Measurements from ENCODE around the gene LSR. TPM values are rescaled to one million over a fixed set of nuclear protein-coding genes. Genes with fewer than 3 reads are reported as not detected.

The LSR gene
- total RNA-seq, 1 donor from 2014 or later, result 0.83 TPM

DNA sequence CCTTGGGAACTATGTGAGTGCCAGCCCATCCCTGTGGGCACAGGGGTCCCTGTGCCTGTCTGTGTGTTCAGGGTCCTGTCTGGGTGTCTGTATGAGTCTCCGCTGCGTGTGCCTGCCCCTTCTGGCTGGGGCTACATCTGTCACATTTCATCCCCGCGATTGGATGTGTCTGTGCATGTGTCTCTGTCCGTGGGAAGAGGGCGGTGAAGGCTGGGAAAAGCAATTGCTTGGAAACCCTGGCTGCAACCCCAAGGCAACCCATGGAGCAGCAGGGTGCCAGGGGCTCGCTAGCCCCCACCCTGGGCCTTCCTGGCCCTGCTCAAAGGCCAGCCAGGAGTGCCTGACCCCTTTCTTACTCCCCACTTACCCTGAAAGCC is 44.5 kb downstream of the LSR start:
- DNase-seq (ENCODE audit: extremely low spot score, unreplicated experiment), result no peak
- H3K4me1 Mint-ChIP-seq (ENCODE audit: unreplicated experiment), result no peaks in the 10 kb centered on the region
- TF ChIP-seq, protein P1, sequence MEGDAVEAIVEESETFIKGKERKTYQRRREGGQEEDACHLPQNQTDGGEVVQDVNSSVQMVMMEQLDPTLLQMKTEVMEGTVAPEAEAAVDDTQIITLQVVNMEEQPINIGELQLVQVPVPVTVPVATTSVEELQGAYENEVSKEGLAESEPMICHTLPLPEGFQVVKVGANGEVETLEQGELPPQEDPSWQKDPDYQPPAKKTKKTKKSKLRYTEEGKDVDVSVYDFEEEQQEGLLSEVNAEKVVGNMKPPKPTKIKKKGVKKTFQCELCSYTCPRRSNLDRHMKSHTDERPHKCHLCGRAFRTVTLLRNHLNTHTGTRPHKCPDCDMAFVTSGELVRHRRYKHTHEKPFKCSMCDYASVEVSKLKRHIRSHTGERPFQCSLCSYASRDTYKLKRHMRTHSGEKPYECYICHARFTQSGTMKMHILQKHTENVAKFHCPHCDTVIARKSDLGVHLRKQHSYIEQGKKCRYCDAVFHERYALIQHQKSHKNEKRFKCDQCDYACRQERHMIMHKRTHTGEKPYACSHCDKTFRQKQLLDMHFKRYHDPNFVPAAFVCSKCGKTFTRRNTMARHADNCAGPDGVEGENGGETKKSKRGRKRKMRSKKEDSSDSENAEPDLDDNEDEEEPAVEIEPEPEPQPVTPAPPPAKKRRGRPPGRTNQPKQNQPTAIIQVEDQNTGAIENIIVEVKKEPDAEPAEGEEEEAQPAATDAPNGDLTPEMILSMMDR (IDR thresholded peaks at IDR 0.05), result no peak
- H3K27ac Mint-ChIP-seq (ENCODE audit: unreplicated experiment), result no peak overlapping the region
- peaks cover 14% of the 10 kb centered on the region for H3K27me3 Mint-ChIP-seq (ENCODE audit: unreplicated experiment)
- H3K36me3 Mint-ChIP-seq (ENCODE audit: unreplicated experiment), result no peaks in the 10 kb centered on the region
- H3K9me3 Mint-ChIP-seq (ENCODE audit: unreplicated experiment), result no peaks in the 10 kb centered on the region
- no peak overlapping the region for H3K4me3 Mint-ChIP-seq (ENCODE audit: unreplicated experiment)

DNA sequence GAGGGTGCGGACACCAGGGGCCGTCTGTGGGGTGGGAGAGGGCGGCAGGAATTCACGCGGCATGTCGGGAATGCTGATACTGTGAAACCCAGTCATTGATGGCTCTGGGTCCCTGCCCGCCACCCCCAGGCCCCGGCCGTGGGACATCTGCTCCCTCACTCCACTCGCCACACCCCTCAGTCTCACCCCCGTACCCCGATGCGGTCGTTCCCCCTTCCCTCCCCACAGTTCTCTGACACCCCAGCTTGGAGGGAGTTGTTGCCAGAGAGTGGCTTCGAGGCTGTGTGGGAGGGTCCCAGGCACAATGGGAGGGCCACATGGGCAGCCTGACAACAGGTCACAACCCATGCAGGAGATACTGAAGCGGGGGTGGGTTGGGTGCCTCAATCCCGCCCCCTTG is 45.0 kb downstream of the LSR start:
- Mint-ChIP-seq H3K4me1 (ENCODE audit: unreplicated experiment) (no peaks in the 10 kb centered on the region), H3K27ac (ENCODE audit: unreplicated experiment) (no peak overlapping the region), H3K27me3 (ENCODE audit: unreplicated experiment) (peaks cover 14% of the 10 kb centered on the region), H3K4me3 (ENCODE audit: unreplicated experiment) (no peak overlapping the region), H3K9me3 (ENCODE audit: unreplicated experiment) (no peaks in the 10 kb centered on the region), H3K36me3 (ENCODE audit: unreplicated experiment) (no peaks in the 10 kb centered on the region)
- TF ChIP-seq, protein P1 (IDR thresholded peaks at IDR 0.05), result no peak
- no peak for DNase-seq (ENCODE audit: extremely low spot score, unreplicated experiment)

DNA sequence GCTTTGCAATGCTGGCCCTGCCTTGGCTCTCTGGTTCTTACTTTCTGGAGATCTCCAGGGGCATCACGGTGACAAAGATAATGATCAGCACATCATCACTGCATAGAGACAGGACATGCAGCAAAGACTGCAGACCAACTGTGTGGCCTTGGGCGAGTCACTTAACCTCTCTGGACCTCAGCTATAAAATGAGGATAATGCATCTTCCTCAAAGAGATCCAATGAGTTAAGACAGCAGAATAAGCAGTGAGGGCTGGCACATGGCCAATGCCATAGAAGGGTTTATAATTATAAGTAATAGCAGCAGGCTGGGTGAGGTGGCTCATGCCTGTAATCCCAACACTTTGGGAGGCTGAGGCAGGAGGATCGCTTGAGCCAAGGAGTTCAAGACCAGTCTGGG is 45.5 kb downstream of the LSR start:
- H3K27ac Mint-ChIP-seq (ENCODE audit: unreplicated experiment), result no peak overlapping the region
- no peaks in the 10 kb centered on the region for H3K36me3 Mint-ChIP-seq (ENCODE audit: unreplicated experiment)
- no peaks in the 10 kb centered on the region for H3K9me3 Mint-ChIP-seq (ENCODE audit: unreplicated experiment)
- peaks cover 14% of the 10 kb centered on the region for H3K27me3 Mint-ChIP-seq (ENCODE audit: unreplicated experiment)
- DNase-seq (ENCODE audit: extremely low spot score, unreplicated experiment), result no peak
- H3K4me1 Mint-ChIP-seq (ENCODE audit: unreplicated experiment), result no peaks in the 10 kb centered on the region
- no peak overlapping the region for H3K4me3 Mint-ChIP-seq (ENCODE audit: unreplicated experiment)
- TF ChIP-seq, protein P1 (IDR thresholded peaks at IDR 0.05), result no peak

DNA sequence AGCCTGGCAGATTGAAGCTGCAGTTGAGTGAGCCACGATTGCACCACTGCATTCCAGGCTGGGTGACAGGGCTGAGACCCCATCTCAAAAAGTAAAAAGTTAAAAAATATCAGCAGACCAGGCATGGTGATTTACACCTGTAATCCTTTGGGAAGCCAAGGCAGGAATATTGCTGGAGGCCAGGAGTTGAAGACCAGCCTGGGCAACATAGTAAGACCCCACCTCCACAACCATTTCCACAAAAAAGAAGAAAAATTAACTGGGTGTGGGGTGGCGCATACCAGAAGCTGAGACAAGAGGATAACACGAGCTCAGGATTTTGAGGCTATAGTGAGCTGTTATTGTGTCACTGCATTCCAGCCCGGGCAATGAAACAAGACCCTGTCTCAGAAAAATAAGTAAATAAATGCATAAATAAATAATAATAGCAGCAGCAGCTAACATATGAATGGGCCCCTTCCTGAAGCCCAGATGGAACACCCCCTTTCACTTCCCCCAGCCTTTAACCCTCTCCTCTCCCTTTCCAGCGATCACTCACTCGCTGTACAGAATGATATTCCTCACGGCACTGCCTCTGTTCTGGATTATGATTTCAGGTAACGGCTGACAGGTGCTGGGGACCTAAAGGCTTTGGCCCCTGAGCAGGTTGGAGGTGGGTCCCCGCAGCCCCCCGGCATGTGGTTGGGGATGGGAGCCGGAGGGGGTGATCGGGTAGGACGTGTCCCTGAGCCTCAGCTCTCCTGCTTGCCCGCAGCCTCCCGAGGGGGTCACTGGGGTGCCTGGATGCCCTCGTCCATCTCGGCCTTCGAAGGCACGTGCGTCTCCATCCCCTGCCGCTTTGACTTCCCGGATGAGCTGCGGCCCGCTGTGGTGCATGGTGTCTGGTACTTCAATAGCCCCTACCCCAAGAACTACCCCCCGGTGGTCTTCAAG is 46.3 kb downstream of the LSR start:
- no peak overlapping the region for H3K27ac Mint-ChIP-seq (ENCODE audit: unreplicated experiment)
- TF ChIP-seq, protein P1 (IDR thresholded peaks at IDR 0.05), result no peak
- H3K4me3 Mint-ChIP-seq (ENCODE audit: unreplicated experiment), result no peak overlapping the region
- no peaks in the 10 kb centered on the region for H3K9me3 Mint-ChIP-seq (ENCODE audit: unreplicated experiment)
- no peak for DNase-seq (ENCODE audit: extremely low spot score, unreplicated experiment)
- H3K36me3 Mint-ChIP-seq (ENCODE audit: unreplicated experiment), result no peaks in the 10 kb centered on the region
- peaks cover 14% of the 10 kb centered on the region for H3K27me3 Mint-ChIP-seq (ENCODE audit: unreplicated experiment)
- H3K4me1 Mint-ChIP-seq (ENCODE audit: unreplicated experiment), result no peaks in the 10 kb centered on the region

DNA sequence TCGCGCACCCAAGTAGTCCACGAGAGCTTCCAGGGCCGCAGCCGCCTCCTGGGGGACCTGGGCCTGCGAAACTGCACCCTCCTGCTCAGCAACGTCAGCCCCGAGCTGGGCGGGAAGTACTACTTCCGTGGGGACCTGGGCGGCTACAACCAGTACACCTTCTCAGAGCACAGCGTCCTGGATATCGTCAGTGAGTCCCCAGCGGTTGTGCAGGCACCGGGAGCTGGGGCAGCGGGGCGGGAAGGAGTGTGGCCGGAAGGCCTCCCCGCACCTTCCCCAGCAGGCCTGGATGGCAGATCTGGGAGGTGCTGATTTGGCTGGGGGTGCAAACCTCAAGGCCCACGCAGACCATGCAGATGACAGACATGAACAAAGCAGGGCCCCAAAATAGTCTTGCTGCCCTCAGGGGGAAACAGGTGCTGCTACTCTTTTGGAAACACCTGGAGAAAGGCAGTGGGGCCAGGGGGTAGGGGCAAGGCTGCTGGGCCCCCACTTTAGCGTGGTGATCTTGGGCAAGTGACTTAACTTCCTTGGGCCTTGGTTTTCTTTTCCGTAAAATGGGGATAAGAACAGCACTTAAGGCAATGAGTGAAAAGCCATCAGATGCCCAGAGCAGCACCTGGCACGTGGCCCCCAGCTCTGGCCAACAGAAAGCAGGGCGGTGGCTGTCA is 47.1 kb downstream of the LSR start:
- H3K27me3 Mint-ChIP-seq (ENCODE audit: unreplicated experiment), result peaks cover 14% of the 10 kb centered on the region
- no peak for DNase-seq (ENCODE audit: extremely low spot score, unreplicated experiment)
- TF ChIP-seq, protein P1 (IDR thresholded peaks at IDR 0.05), result no peak
- no peak overlapping the region for H3K27ac Mint-ChIP-seq (ENCODE audit: unreplicated experiment)
- H3K4me3 Mint-ChIP-seq (ENCODE audit: unreplicated experiment), result no peak overlapping the region
- H3K36me3 Mint-ChIP-seq (ENCODE audit: unreplicated experiment), result no peaks in the 10 kb centered on the region
- H3K9me3 Mint-ChIP-seq (ENCODE audit: unreplicated experiment), result no peaks in the 10 kb centered on the region
- no peaks in the 10 kb centered on the region for H3K4me1 Mint-ChIP-seq (ENCODE audit: unreplicated experiment)
